Smooth muscle cell (in vitro differentiated cells): ENCODE results near the gene NAA60. TPM values are rescaled to one million over a fixed set of nuclear protein-coding genes. Genes with fewer than 3 reads are reported as not detected.
"Not testable (repeated sequence)": the region's sequence is repeated elsewhere in the genome, so short reads cannot be mapped to it uniquely, and the experiment has no call there.

Source experiments
- DNase-seq: peaks from one replicate; lab custom pipeline; 2025; ENCODE audit not compliant: unreplicated experiment; lab: John Stamatoyannopoulos, UW
- H2AFZ ChIP-seq: fragments of 200-600 bp; sonication (generic); 2 replicates; pipeline ENCODE4 v1.6.0; 2016; ENCODE audit warnings: antibody characterized with exemption, low read depth, mild to moderate bottlenecking
- H3F3A ChIP-seq: fragments of 200-600 bp; sonication (generic); 2 replicates; pipeline ENCODE4 v1.6.0; 2017; ENCODE audit warnings: antibody characterized with exemption, low read depth
- H3K27ac ChIP-seq: fragments of 200-600 bp; sonication (generic); 2 replicates; pipeline ENCODE4 v1.5.1; 2016; ENCODE audit warnings: low read depth, mild to moderate bottlenecking
- H3K27me3 ChIP-seq: fragments of 200-600 bp; sonication (generic); 2 replicates; pipeline ENCODE4 v1.6.1; 2016; ENCODE audit warnings: low read depth, mild to moderate bottlenecking
- H3K36me3 ChIP-seq: fragments of 200-600 bp; sonication (generic); 2 replicates; pipeline ENCODE4 v1.5.1; 2016; ENCODE audit warnings: low read depth
- H3K4me1 ChIP-seq: fragments of 200-600 bp; sonication (generic); 2 replicates; pipeline ENCODE4 v1.5.1; 2016; ENCODE audit warnings: low read depth
- H3K4me2 ChIP-seq: fragments of 200-600 bp; sonication (generic); 2 replicates; pipeline ENCODE4 v1.6.0; 2016; ENCODE audit warnings: mild to moderate bottlenecking
- H3K4me3 ChIP-seq: fragments of 200-600 bp; sonication (generic); 2 replicates; pipeline ENCODE4 v1.5.1; 2016; ENCODE audit warnings: mild to moderate bottlenecking
- H3K79me2 ChIP-seq: fragments of 200-600 bp; sonication (generic); 2 replicates; pipeline ENCODE4 v1.6.0; 2016; ENCODE audit warnings: low read depth, mild to moderate bottlenecking
- H3K9ac ChIP-seq: fragments of 200-600 bp; sonication (generic); 2 replicates; pipeline ENCODE4 v1.6.0; 2016; ENCODE audit warnings: low read depth
- H3K9me3 ChIP-seq: fragments of 200-600 bp; sonication (generic); replicated peaks from 2 replicates; pipeline ENCODE4 v1.5.1; 2016; ENCODE audit warnings: low read depth
- H4K20me1 ChIP-seq: fragments of 200-600 bp; sonication (generic); 2 replicates; pipeline ENCODE4 v1.6.0; 2016; ENCODE audit warnings: low read depth
- WGBS: methylation state at CpG from one replicate; pipeline ENCODE4 v1.1.7; 2016; ENCODE audit warnings: low lambda C conversion rate; 5-methylcytosine and 5-hydroxymethylcytosine counted together
- polyA plus RNA-seq: library from polyadenylated mRNA; unstranded; fragments of >200 nt; fragmentation: Nextera tagmentation; extraction: Ambion mirVana; gene quantifications from 2 replicates; pipeline ENCODE4 v1.2.1, GENCODE V29; 2016
- total RNA-seq: library from RNA; depleted of rRNA; stranded (reverse); fragments of >200 nt; gene quantifications from 2 replicates; pipeline ENCODE4 v1.2.3, GENCODE V29; 2014
- TF ChIP-seq, protein P1 (sequence below): fragments of 200-600 bp; sonication (generic); IDR thresholded peaks from 2 replicates; pipeline ENCODE4 v1.5.1; 2017; ENCODE audit warnings: borderline replicate concordance, mild to moderate bottlenecking, antibody characterized with exemption; ENCODE audit not compliant: insufficient read depth, poor library complexity, severe bottlenecking

Gene NAA60
- total and polyA plus RNA-seq, 2 experiments from 2014 or later: 42.6 to 54.1 TPM

DNA sequence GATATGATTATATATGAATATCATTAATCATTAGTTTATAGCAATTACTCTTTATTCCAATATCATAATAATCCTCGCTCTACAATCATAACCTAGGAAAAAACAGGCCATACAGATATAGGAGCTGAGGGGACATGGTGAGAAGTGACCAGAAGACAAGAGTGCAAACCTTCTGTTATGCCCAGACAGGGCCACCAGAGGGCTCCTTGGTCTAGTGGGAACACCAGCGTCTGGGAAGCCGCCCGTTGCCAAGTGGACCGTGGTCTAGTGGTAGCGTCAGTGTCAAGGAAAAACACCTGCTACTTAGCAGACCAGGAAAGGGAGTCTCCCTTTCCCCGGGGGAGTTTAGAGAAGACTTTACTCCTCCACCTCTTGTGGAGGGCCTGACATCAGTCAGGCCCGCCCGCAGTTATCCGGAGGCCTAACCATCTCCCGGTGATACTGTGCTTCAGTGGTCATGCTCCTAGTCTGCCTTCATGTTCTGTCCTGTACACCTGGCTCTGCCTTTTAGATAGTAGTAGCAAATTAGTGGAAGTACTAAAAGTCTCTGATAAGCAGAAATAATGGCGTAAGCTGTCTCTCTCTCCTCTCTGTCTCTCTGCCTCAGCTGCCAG is 83.8 kb downstream of the NAA60 start:
- H3K4me1 ChIP-seq, H3K4me2 ChIP-seq, H3K79me2 ChIP-seq, H3K36me3 ChIP-seq, H4K20me1 ChIP-seq, H3K27ac ChIP-seq, H3K27me3 ChIP-seq, DNase-seq, H3K9me3 ChIP-seq, H3K9ac ChIP-seq, H3F3A ChIP-seq, H2AFZ ChIP-seq, H3K4me3 ChIP-seq: not testable (repeated sequence)
- TF ChIP-seq, protein P1, sequence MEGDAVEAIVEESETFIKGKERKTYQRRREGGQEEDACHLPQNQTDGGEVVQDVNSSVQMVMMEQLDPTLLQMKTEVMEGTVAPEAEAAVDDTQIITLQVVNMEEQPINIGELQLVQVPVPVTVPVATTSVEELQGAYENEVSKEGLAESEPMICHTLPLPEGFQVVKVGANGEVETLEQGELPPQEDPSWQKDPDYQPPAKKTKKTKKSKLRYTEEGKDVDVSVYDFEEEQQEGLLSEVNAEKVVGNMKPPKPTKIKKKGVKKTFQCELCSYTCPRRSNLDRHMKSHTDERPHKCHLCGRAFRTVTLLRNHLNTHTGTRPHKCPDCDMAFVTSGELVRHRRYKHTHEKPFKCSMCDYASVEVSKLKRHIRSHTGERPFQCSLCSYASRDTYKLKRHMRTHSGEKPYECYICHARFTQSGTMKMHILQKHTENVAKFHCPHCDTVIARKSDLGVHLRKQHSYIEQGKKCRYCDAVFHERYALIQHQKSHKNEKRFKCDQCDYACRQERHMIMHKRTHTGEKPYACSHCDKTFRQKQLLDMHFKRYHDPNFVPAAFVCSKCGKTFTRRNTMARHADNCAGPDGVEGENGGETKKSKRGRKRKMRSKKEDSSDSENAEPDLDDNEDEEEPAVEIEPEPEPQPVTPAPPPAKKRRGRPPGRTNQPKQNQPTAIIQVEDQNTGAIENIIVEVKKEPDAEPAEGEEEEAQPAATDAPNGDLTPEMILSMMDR: peak; percentile 45
- WGBS: 75% methylated on average over 12 of the region's 12 CpGs

DNA sequence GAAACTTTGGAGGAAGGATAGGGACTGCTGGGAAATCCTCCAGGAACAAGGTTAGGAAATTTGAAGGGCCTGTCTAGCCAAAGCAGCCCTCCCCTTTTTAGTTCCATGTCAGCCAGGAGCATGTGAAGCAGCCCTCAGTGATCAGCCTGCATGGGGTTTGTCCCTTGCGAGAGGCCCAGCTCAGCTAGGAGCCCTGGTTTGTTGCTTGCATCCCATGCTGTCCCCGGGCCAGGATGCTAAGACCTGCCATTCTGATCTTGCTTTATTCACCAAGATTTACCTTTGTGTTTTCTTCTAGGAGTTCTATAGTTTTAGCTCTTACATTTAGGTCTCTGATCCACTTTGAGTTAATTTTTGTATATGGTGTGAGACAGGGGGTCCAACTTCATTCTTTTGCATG is 84.9 kb downstream of the NAA60 start:
- Histone ChIP-seq H3K36me3 (peaks cover 5% of the 10 kb centered on the region), H3K27me3 (no peaks in the 10 kb centered on the region), H3K9ac (no peak overlapping the region), H3K79me2 (no peaks in the 10 kb centered on the region), H3K9me3 (no peaks in the 10 kb centered on the region), H2AFZ (no peak overlapping the region), H3K4me3 (no peak overlapping the region), H3K4me2 (no peak overlapping the region), H3F3A (no peaks in the 10 kb centered on the region), H3K27ac (no peak overlapping the region), H3K4me1 (no peaks in the 10 kb centered on the region), H4K20me1 (peaks cover 3% of the 10 kb centered on the region)
- DNase-seq: no peak
- TF ChIP-seq, protein P1: no peak
- WGBS: 95% methylated on average over 2 of the region's 2 CpGs

DNA sequence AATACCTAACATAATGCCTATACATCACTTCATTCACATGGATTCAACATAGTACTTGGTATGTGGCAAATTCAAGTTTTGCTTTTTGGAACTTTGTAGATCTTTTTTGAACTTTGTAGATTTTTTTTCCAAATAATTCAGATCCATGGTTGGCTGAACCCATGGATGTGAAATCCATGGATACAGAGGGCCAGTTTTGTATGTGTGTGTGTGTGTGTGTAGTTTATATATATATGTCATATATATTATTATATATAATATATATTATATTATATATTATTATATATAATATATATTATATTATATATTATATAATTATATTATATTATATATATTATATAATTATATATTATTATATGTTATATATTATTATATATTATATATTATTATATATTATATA is 85.7 kb downstream of the NAA60 start:
- Histone ChIP-seq H3K4me2 (no peak overlapping the region), H2AFZ (no peak overlapping the region), H3K27me3 (no peaks in the 10 kb centered on the region), H3K36me3 (no peaks in the 10 kb centered on the region), H3K4me1 (no peaks in the 10 kb centered on the region), H4K20me1 (peaks cover 3% of the 10 kb centered on the region), H3K4me3 (no peak overlapping the region), H3K9ac (no peak overlapping the region), H3K27ac (no peak overlapping the region), H3K79me2 (no peaks in the 10 kb centered on the region), H3F3A (no peaks in the 10 kb centered on the region), H3K9me3 (no peaks in the 10 kb centered on the region)
- TF ChIP-seq, protein P1: no peak
- DNase-seq: no peak

DNA sequence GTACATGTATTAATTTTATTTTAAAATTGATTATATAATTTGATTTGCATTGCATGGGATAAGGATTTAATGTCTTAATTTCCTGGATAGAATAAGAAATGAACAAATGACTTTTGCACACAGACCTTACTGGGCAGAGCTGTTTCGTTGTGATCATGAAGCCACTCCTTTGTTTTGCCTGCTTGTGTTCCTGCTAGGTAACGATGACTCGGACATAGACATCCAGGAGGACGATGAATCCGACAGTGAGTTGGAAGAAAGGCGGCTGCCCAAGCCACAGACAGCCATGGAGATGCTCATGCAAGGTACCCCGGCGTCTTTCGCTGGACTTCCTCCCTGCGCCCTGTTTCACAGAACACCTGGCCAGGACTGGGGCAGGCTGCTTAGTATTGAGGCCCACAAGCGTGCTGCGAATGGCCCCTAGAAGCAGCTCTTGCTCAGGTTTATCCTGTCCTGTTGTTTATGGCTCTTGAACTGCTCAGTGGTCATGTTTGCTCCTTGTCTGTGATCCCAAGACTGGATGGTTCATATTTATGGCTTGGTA is 87.0 kb downstream of the NAA60 start:
- Histone ChIP-seq H3K36me3 (no peaks in the 10 kb centered on the region), H3F3A (no peaks in the 10 kb centered on the region), H4K20me1 (peaks cover 3% of the 10 kb centered on the region), H3K4me3 (no peak overlapping the region), H2AFZ (no peak overlapping the region), H3K4me2 (no peak overlapping the region), H3K4me1 (no peaks in the 10 kb centered on the region), H3K27me3 (no peaks in the 10 kb centered on the region), H3K9ac (no peak overlapping the region), H3K27ac (no peak overlapping the region), H3K79me2 (no peaks in the 10 kb centered on the region), H3K9me3 (no peaks in the 10 kb centered on the region)
- TF ChIP-seq, protein P1: no peak
- WGBS: 93% methylated on average over 12 of the region's 12 CpGs
- DNase-seq: no peak
